ENCODE results near the gene DUSP9.
"Not testable (repeated sequence)": the region's sequence is repeated elsewhere in the genome, so short reads cannot be mapped to it uniquely, and the experiment has no call there.

DNA sequence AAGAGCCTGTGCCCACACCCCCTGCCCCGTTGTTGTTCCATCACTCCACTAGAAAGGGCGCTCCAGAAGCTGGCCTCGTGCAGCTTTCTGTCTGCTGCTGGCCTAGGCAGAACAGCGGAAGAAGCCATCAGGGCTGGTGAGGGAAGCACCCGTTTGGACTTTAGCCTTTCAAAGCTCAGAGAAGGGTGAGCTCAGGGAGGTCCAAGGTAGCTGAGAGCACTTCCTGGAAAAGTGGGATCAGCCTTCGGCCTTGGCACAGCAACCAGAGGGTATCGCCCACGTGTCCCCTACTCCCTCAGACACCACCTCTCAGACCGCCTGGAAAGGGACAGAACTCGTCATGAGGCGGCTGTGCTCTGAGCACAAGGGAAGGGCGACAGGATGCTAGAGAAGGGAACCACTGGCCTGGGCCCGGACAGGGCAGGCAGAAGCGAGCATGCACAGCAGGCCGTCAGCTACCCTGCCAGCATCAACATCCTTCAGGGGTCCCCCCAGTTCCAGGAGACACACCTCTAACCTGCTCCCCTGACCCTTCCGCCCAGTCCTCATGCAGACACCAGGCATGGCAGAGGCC, 52.3 kb downstream of the DUSP9 start:
- not testable (repeated sequence) for TF ChIP-seq POLR2A (IDR thresholded peaks at IDR 0.05)
- TF ChIP-seq, protein P1, sequence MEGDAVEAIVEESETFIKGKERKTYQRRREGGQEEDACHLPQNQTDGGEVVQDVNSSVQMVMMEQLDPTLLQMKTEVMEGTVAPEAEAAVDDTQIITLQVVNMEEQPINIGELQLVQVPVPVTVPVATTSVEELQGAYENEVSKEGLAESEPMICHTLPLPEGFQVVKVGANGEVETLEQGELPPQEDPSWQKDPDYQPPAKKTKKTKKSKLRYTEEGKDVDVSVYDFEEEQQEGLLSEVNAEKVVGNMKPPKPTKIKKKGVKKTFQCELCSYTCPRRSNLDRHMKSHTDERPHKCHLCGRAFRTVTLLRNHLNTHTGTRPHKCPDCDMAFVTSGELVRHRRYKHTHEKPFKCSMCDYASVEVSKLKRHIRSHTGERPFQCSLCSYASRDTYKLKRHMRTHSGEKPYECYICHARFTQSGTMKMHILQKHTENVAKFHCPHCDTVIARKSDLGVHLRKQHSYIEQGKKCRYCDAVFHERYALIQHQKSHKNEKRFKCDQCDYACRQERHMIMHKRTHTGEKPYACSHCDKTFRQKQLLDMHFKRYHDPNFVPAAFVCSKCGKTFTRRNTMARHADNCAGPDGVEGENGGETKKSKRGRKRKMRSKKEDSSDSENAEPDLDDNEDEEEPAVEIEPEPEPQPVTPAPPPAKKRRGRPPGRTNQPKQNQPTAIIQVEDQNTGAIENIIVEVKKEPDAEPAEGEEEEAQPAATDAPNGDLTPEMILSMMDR (IDR thresholded peaks at IDR 0.05), result not testable (repeated sequence)

All from testis (tissue), 2 donors.